Tibial artery (tissue), 4 donors: Measurements from ENCODE around the gene NAGLU.
A peak's percentile ranks its signal among the peaks of the same experiment; 100 is the strongest.

ENCODE experiments used
- DNase-seq, 2 donors: peaks; one replicate each; pipeline ENCODE4 v3.0.0-alpha.2; 2019
- H3K27ac ChIP-seq, 2 donors: fragments of 200-600 bp; sonication (generic) in 1 of 2; 1 replicate in 1 of 2; 2 replicates in 1 of 2; pipeline ENCODE4 v1.5.1; 2018 to 2019; ENCODE audit warnings: mild to moderate bottlenecking in 1 of 2
- H3K27me3 ChIP-seq, 2 donors: fragments of 200-600 bp; sonication (generic) in 1 of 2; one replicate each; pipeline versions ENCODE4 v1.5.1 to v1.6.0; 2016 to 2019
- H3K36me3 ChIP-seq, 3 donors: fragments of 200-600 bp; sonication (generic) in 2 of 3; one replicate each; pipeline ENCODE4 v1.5.1; 2016 to 2019; ENCODE audit warnings: mild to moderate bottlenecking in 2 of 3
- H3K4me1 ChIP-seq, 4 donors: fragments of 200-600 bp; sonication (generic) in 2 of 4; 1 replicate in 3 of 4; 2 replicates in 1 of 4; pipeline ENCODE4 v1.5.1; 2016 to 2019
- H3K4me3 ChIP-seq, 2 donors: fragments of 200-600 bp; sonication (generic) in 1 of 2; 1 replicate in 1 of 2; 2 replicates in 1 of 2; pipeline ENCODE4 v1.5.1; 2018 to 2019; ENCODE audit warnings: mild to moderate bottlenecking in 2 of 2
- H3K9me3 ChIP-seq, 3 donors: fragments of 200-600 bp; sonication (generic) in 1 of 3; one replicate each; pipeline ENCODE4 v1.5.1; 2016 to 2019
- intact Hi-C: fragments of 100-400 bp; cut with DNase I; formaldehyde crosslinking; loops from one replicate; pipeline ENCODE4 v1.15.0; 2023; ENCODE audit warnings: low total_unique reads
- TF ChIP-seq, protein P1 (sequence below), 2 experiments: fragments of 200-600 bp in 1 of 2; fragments of 450-650 bp in 1 of 2; IDR thresholded peaks; one replicate each; pipeline ENCODE4 v1.5.1; 2017 to 2019; ENCODE audit warnings: antibody characterized with exemption in 2 of 2, mild to moderate bottlenecking in 1 of 2, moderate library complexity in 1 of 2

Gene NAGLU

DNA sequence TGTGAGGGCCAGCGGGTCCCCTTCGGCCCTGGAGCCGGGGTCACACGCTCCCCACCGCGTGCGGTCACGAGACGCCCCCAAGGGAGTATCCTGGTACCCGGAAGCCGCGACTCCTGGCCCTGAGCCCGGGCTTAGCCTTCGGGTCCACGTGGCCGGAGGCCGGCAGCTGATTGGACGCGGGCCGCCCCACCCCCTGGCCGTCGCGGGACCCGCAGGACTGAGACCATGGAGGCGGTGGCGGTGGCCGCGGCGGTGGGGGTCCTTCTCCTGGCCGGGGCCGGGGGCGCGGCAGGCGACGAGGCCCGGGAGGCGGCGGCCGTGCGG, at the start of gene NAGLU:
NAGLU (plus strand) TSS at position 194 of the 324 bp plus-strand sequence; CDS start at position 226, 32 bp downstream.
- intact Hi-C loops, result no loop called here
- TF ChIP-seq, protein P1, sequence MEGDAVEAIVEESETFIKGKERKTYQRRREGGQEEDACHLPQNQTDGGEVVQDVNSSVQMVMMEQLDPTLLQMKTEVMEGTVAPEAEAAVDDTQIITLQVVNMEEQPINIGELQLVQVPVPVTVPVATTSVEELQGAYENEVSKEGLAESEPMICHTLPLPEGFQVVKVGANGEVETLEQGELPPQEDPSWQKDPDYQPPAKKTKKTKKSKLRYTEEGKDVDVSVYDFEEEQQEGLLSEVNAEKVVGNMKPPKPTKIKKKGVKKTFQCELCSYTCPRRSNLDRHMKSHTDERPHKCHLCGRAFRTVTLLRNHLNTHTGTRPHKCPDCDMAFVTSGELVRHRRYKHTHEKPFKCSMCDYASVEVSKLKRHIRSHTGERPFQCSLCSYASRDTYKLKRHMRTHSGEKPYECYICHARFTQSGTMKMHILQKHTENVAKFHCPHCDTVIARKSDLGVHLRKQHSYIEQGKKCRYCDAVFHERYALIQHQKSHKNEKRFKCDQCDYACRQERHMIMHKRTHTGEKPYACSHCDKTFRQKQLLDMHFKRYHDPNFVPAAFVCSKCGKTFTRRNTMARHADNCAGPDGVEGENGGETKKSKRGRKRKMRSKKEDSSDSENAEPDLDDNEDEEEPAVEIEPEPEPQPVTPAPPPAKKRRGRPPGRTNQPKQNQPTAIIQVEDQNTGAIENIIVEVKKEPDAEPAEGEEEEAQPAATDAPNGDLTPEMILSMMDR (IDR thresholded peaks at IDR 0.05), result no peak

DNA sequence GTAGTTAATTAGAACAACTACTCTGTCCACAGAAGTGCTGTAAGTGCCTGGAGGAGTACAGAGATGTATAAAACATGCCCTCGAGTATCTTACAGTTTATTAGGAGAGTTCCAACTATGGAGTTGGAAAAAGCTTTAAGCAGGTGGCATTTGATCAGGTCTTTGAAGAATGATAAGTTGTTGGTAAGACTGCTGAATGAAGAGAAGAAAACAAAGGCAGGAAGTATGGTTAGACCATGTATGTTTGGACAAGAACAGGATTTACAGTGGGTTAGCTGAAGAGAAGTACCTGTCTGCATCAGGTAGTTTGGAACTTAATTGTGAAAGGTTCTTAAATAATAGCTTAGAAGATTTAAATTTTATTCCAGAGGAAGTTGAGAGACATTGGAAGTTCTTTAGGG, 48.0 kb upstream of the NAGLU start:
- no peak overlapping the region for H3K4me3 ChIP-seq
- no peaks in the 10 kb centered on the region for H3K27me3 ChIP-seq
- H3K36me3 ChIP-seq, result peaks cover 91 to 100% (median 98%) of the 10 kb centered on the region in 3 donors
- DNase-seq, result no peak
- intact Hi-C loops, result no loop called here
- TF ChIP-seq, protein P1 (IDR thresholded peaks at IDR 0.05), result no peak
- no peak overlapping the region for H3K27ac ChIP-seq
- peaks cover 0 to 8% (median 2%) of the 10 kb centered on the region in 4 donors for H3K4me1 ChIP-seq
- H3K9me3 ChIP-seq, result no peaks in the 10 kb centered on the region

More for the DNA sequence above, at the start of gene NAGLU:
- H3K27ac ChIP-seq, result peak within 1 kb of the TSS; percentile 86 to 92
- peaks cover 18 to 31% (median 19%) of the 10 kb centered on the region in 3 donors for H3K36me3 ChIP-seq
- peaks cover 6 to 46% (median 30%) of the 10 kb centered on the region in 4 donors for H3K4me1 ChIP-seq
- no peaks in the 10 kb centered on the region for H3K27me3 ChIP-seq
- peak within 1 kb of the TSS; percentile 64 for H3K4me3 ChIP-seq
- H3K9me3 ChIP-seq, result no peaks in the 10 kb centered on the region
- DNase-seq, result peak; percentile 97 to 99

DNA sequence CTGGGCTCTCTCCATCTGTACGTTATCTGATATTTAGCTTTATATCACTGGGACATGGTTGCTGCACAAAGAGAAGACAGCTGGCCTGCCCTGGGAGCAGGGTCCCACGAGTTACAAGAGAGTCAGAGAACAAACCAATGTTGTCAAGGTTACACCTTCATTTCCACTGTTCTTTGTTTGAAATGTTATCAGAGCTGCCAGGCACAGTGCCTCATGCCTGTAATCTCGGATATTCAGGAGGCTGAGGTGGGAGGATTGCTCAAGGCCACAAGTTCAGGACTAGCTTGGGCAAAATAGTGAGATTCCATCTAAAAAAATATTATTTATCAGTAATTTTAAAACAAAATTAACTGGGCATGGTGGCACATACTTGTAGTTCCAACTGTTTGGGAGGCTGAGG, 42.7 kb upstream of the NAGLU start:
- H3K9me3 ChIP-seq, result no peaks in the 10 kb centered on the region
- no peaks in the 10 kb centered on the region for H3K4me1 ChIP-seq
- intact Hi-C loops, result no loop called here
- TF ChIP-seq, protein P1 (IDR thresholded peaks at IDR 0.05), result no peak
- H3K27ac ChIP-seq, result no peak overlapping the region
- no peaks in the 10 kb centered on the region for H3K27me3 ChIP-seq
- H3K36me3 ChIP-seq, result peaks cover 74 to 96% (median 96%) of the 10 kb centered on the region in 3 donors
- no peak overlapping the region for H3K4me3 ChIP-seq
- no peak for DNase-seq

DNA sequence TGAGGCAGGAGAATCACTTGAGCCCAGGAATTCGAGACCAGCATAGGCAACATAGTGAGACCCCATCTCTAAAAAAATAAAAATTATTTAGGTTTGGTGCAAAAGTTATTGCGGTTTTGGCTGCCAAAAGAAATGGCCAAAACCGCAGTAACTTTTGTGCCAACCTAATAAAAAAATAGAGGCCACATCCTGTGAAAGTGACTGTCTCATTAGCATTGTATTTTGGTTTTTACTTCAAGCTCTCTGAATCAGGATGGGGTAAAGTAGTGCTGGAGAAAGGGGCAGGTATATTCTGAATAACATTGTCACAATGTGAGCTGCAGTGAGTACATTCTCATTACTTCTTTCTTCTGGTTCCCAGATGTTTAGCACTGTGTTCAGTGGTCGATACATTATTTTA, 41.4 kb upstream of the NAGLU start:
- intact Hi-C loops, result no loop called here

GRCh38 chr17:42498828-42499227, 37.2 kb upstream of the NAGLU start:
- peaks cover 67 to 96% (median 96%) of the 10 kb centered on the region in 3 donors for H3K36me3 ChIP-seq
- TF ChIP-seq, protein P1 (IDR thresholded peaks at IDR 0.05), result no peak
- H3K4me3 ChIP-seq, result no peak overlapping the region
- no peaks in the 10 kb centered on the region for H3K9me3 ChIP-seq
- no peak for DNase-seq
- intact Hi-C loops, result no loop called here
- no peaks in the 10 kb centered on the region for H3K4me1 ChIP-seq
- no peak overlapping the region for H3K27ac ChIP-seq
- H3K27me3 ChIP-seq, result no peaks in the 10 kb centered on the region

More for the DNA sequence above, 41.4 kb upstream of the NAGLU start:
- H3K27ac ChIP-seq, result no peak overlapping the region
- no peaks in the 10 kb centered on the region for H3K27me3 ChIP-seq
- DNase-seq, result no peak
- H3K36me3 ChIP-seq, result peaks cover 64 to 96% (median 96%) of the 10 kb centered on the region in 3 donors
- H3K4me1 ChIP-seq, result no peaks in the 10 kb centered on the region
- TF ChIP-seq, protein P1 (IDR thresholded peaks at IDR 0.05), result no peak
- no peaks in the 10 kb centered on the region for H3K9me3 ChIP-seq
- no peak overlapping the region for H3K4me3 ChIP-seq

DNA sequence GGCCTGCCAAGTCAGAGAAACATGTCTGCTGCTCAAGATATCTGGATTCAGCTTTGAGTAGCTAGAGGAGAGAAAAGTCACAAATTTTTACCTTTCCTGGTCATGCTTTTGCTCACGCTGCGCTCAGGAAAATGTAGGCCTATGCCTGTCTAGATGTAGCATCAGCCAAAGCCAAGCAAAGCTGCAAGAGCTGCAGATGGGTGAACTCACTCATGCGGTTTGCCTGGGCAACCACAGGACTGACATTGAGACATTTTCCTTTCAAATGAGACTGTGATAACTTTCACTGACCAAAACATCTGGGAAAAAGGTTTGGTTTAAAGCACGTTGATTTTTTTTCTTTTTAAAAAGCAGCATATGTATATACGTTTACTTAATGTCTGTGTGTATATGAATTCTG, 34.0 kb upstream of the NAGLU start:
- intact Hi-C loops, result no loop called here
- peaks cover 50 to 96% (median 91%) of the 10 kb centered on the region in 3 donors for H3K36me3 ChIP-seq
- no peak for DNase-seq
- H3K9me3 ChIP-seq, result no peaks in the 10 kb centered on the region
- no peak overlapping the region for H3K27ac ChIP-seq
- no peak overlapping the region for H3K4me3 ChIP-seq
- no peaks in the 10 kb centered on the region for H3K4me1 ChIP-seq
- TF ChIP-seq, protein P1 (IDR thresholded peaks at IDR 0.05), result no peak
- no peaks in the 10 kb centered on the region for H3K27me3 ChIP-seq
